Measurements from ENCODE around the gene PI16.
"Not testable (repeated sequence)": the region's sequence is repeated elsewhere in the genome, so short reads cannot be mapped to it uniquely, and the experiment has no call there.

PI16 gene

DNA sequence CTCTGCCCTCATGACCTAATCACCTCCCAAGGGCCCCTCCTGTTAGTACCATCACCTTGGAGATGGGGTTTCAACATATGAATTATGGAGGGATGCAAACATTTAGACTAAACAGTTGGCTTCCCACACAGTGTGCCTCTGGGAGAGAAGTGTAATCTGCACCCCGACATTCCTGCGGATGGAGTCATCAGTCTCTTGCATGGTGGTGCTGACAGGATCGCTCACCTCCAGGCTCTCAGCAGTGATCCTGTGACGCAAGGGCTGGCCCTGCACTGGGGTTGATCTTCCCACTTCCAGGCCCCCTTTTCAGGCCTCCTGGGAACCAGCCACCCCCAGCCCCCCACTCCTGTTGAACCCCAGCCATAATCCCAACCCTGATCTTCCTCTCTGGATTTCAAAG, 16.0 kb upstream of the PI16 start:
- peaks cover 15% of the 10 kb centered on the region for H3K4me1 Mint-ChIP-seq
- peaks cover 8% of the 10 kb centered on the region for H3K27me3 Mint-ChIP-seq (ENCODE audit: low read depth)
- no peak overlapping the region for H3K27ac Mint-ChIP-seq
- H3K4me3 Mint-ChIP-seq, result no peak overlapping the region
- TF ChIP-seq, protein P1, sequence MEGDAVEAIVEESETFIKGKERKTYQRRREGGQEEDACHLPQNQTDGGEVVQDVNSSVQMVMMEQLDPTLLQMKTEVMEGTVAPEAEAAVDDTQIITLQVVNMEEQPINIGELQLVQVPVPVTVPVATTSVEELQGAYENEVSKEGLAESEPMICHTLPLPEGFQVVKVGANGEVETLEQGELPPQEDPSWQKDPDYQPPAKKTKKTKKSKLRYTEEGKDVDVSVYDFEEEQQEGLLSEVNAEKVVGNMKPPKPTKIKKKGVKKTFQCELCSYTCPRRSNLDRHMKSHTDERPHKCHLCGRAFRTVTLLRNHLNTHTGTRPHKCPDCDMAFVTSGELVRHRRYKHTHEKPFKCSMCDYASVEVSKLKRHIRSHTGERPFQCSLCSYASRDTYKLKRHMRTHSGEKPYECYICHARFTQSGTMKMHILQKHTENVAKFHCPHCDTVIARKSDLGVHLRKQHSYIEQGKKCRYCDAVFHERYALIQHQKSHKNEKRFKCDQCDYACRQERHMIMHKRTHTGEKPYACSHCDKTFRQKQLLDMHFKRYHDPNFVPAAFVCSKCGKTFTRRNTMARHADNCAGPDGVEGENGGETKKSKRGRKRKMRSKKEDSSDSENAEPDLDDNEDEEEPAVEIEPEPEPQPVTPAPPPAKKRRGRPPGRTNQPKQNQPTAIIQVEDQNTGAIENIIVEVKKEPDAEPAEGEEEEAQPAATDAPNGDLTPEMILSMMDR (IDR thresholded peaks at IDR 0.05; ENCODE audit: unreplicated experiment in 3 of 3), result no peak
- no peaks in the 10 kb centered on the region for H3K36me3 Mint-ChIP-seq (ENCODE audit: low read depth)
- peaks cover 8% of the 10 kb centered on the region for H3K9me3 Mint-ChIP-seq

DNA sequence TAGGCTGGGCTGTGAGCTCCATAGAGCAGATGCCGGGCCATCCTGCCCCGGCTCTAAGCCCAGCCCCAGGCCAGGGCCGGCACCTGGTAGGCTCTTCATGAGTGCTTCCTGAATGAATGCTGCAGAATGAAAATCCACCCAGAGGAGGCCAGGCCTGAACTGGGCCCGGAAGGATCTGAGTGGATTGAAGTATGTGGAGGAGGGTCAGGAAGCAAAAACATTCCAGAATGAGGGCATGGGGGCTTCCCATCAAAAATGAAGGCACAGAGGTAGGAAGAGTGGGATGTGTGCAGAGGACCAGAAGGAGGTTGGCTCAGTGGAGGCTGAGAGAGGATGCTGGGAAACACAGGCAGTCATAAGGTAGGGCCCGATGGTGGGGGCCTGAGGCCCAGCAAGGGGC, 15.5 kb upstream of the PI16 start:
- peaks cover 15% of the 10 kb centered on the region for H3K4me1 Mint-ChIP-seq
- H3K27me3 Mint-ChIP-seq (ENCODE audit: low read depth); H3K4me3 Mint-ChIP-seq; H3K36me3 Mint-ChIP-seq (ENCODE audit: low read depth); H3K9me3 Mint-ChIP-seq; H3K27ac Mint-ChIP-seq: not testable (repeated sequence)

DNA sequence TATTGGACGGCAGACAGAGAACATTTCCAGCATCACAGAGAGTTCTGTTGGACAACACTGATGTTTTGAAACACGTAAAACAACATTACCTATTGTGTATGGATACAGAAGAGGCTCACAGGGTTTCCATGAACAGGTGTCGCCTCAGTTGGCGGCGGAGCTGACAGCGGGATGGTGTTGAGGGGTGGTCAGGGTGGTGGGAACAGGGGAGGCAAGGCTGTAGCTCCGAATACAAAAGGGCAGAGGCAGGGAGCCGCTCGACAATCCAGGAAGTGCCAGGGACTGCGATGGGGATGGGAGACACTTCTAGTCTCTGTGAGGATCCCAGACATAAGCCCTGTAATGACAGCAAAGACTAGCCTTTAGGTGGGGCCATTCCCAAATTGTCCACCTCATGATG, 14.5 kb upstream of the PI16 start:
- TF ChIP-seq, protein P1 (IDR thresholded peaks at IDR 0.05; ENCODE audit: unreplicated experiment in 3 of 3), result no peak
- H3K36me3 Mint-ChIP-seq (ENCODE audit: low read depth), result no peaks in the 10 kb centered on the region
- no peak overlapping the region for H3K4me3 Mint-ChIP-seq
- peaks cover 8% of the 10 kb centered on the region for H3K9me3 Mint-ChIP-seq
- peaks cover 15% of the 10 kb centered on the region for H3K4me1 Mint-ChIP-seq
- peak overlapping the region in 1 of 3 experiments; percentile 10 for H3K27ac Mint-ChIP-seq
- H3K27me3 Mint-ChIP-seq (ENCODE audit: low read depth), result peaks cover 8% of the 10 kb centered on the region

DNA sequence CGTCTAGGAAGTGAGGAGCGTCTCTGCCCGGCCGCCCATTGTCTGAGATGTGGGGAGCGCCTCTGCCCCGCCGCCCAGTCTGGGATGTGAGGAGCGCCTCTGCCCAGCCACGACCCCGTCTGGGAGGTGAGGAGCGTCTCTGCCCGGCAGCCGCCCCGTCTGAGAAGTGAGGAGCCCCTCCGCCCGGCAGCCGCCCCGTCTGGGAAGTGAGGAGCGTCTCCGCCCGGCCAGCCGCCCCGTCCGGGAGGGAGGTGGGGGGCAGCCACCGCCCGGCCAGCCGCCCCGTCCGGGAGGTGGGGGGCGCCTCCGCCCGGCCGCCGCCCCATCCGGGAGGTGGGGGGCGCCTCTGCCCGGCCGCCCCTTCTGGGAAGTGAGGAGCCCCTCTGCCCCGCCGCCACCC, 13.0 kb upstream of the PI16 start:
- not testable (repeated sequence) for H3K4me3 Mint-ChIP-seq; H3K36me3 Mint-ChIP-seq (ENCODE audit: low read depth); H3K9me3 Mint-ChIP-seq; H3K4me1 Mint-ChIP-seq; H3K27me3 Mint-ChIP-seq (ENCODE audit: low read depth); H3K27ac Mint-ChIP-seq

DNA sequence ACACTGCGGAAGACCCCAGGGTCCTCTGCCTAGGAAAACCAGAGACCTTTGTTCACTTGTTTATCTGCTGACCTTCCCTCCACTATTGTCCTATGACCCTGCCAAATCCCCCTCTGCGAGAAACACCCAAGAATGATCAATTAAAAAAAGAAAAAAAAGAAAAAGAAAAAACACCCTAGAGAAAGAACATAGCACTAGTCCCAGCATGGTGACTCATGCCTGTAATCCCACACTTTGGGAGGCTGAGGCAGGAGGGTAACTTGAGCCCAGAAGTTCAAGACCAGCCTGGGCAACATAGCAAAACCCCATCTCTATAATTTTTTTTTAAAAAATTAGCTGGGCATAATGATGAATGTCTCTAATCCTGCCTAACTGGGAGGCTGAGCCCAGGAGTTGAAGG, 12.2 kb upstream of the PI16 start:
- H3K27ac Mint-ChIP-seq; H3K9me3 Mint-ChIP-seq; H3K27me3 Mint-ChIP-seq (ENCODE audit: low read depth); H3K4me3 Mint-ChIP-seq; H3K36me3 Mint-ChIP-seq (ENCODE audit: low read depth); H3K4me1 Mint-ChIP-seq: not testable (repeated sequence)

DNA sequence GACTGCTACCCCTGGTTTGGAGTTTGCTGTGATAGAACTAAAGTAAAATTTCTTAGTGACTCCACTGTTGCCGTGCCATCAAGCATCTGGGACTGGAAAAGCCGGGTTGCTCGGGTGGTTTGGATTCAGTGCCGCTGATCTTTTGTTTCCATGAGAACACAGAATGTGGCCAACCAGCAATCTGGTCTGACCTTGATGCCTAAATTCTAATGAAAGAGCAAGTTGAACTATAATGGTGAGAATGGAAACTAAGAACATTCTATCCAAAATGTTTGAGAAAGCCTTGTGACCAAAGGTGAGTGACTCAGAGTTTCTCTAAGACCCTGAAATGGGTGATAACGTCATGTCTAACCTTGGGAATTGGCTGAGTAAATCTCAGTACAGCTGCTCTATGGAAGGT, 9.9 kb upstream of the PI16 start:
- H3K27me3 Mint-ChIP-seq (ENCODE audit: low read depth), result peaks cover 5% of the 10 kb centered on the region
- TF ChIP-seq, protein P1 (IDR thresholded peaks at IDR 0.05; ENCODE audit: unreplicated experiment in 3 of 3), result no peak
- peaks cover 6% of the 10 kb centered on the region for H3K9me3 Mint-ChIP-seq
- H3K27ac Mint-ChIP-seq, result no peak overlapping the region
- no peak overlapping the region for H3K4me3 Mint-ChIP-seq
- H3K4me1 Mint-ChIP-seq, result no peaks in the 10 kb centered on the region
- no peaks in the 10 kb centered on the region for H3K36me3 Mint-ChIP-seq (ENCODE audit: low read depth)

DNA sequence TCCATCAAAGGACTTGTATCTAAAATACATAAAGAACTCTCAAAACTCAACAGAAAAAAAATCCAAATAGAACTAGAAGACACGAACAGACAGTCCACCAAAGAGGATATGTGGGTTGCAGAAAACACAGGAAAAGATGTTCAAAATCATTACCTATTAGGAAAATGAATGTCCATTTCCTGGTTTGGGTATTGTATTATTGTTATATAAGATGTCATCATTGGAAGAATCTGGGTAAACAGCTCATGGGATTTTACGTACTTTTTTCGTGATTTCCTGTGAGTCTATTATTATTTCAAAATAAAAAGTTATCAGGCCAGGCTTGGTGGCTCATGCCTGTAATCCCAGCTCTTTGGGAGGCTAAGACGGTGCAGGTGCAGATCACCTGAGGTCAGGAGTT, 9.2 kb upstream of the PI16 start:
- Mint-ChIP-seq H3K4me3 (no peak overlapping the region), H3K36me3 (ENCODE audit: low read depth) (no peaks in the 10 kb centered on the region), H3K27ac (no peak overlapping the region), H3K4me1 (no peaks in the 10 kb centered on the region), H3K9me3 (peaks cover 5% of the 10 kb centered on the region), H3K27me3 (ENCODE audit: low read depth) (peaks cover 5% of the 10 kb centered on the region)
- TF ChIP-seq, protein P1 (IDR thresholded peaks at IDR 0.05; ENCODE audit: unreplicated experiment in 3 of 3), result no peak

DNA sequence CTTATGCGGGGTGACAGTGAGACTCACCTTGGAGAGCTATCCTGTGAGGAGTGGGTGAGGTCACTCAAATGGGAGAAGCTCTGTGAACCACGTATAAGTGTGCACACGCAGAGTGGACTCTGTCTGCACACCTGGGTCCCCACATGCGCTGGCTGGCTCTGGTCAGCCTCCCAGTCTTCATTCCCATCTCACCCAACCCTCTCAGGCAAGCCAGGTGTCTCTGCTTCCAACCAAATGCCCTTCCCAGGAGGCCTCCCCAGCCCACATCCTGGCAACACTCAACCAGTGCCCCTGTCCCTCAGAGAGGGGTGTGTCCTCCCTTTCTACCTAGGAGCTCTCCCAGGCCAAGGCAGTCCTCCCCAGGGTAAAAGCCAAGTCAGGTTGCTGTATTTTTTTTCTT, 8.0 kb upstream of the PI16 start:
- TF ChIP-seq, protein P1 (IDR thresholded peaks at IDR 0.05; ENCODE audit: unreplicated experiment in 3 of 3), result no peak
- peaks cover 3% of the 10 kb centered on the region for H3K9me3 Mint-ChIP-seq
- H3K4me3 Mint-ChIP-seq, result no peak overlapping the region
- no peaks in the 10 kb centered on the region for H3K4me1 Mint-ChIP-seq
- H3K27me3 Mint-ChIP-seq (ENCODE audit: low read depth), result peaks cover 5% of the 10 kb centered on the region
- no peak overlapping the region for H3K27ac Mint-ChIP-seq
- H3K36me3 Mint-ChIP-seq (ENCODE audit: low read depth), result no peaks in the 10 kb centered on the region
